ENCODE data around the gene TEX48.

TEX48 gene

DNA sequence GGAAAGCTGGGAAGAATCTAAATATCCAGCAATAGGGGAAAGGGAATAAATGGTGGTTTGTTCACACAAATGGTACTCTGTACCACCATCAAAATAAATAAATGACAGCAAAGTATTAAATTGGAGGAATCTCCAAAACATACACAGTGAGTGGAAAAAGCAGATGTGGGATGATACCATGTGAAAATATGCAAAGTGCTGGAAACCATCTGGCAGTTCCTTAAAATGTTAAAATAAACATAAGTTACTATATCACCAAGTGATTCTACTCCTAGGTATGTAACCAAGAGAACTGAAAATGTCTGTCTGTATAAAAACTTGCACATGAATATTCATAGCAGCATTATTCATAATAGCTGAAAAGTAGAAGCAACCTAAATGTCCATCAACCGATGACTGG is 41.9 kb upstream of the TEX48 start:
- no peaks in the 10 kb centered on the region for H3K36me3 ChIP-seq (ENCODE audit: low read depth)
- no peak overlapping the region for H3K27ac ChIP-seq (ENCODE audit: poor library complexity, severe bottlenecking)
- TF ChIP-seq, protein P1, sequence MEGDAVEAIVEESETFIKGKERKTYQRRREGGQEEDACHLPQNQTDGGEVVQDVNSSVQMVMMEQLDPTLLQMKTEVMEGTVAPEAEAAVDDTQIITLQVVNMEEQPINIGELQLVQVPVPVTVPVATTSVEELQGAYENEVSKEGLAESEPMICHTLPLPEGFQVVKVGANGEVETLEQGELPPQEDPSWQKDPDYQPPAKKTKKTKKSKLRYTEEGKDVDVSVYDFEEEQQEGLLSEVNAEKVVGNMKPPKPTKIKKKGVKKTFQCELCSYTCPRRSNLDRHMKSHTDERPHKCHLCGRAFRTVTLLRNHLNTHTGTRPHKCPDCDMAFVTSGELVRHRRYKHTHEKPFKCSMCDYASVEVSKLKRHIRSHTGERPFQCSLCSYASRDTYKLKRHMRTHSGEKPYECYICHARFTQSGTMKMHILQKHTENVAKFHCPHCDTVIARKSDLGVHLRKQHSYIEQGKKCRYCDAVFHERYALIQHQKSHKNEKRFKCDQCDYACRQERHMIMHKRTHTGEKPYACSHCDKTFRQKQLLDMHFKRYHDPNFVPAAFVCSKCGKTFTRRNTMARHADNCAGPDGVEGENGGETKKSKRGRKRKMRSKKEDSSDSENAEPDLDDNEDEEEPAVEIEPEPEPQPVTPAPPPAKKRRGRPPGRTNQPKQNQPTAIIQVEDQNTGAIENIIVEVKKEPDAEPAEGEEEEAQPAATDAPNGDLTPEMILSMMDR (IDR thresholded peaks at IDR 0.05; ENCODE audit: poor library complexity, severe bottlenecking): no peak
- H3K4me1 ChIP-seq (ENCODE audit: insufficient read depth, poor library complexity, severe bottlenecking): peaks cover 25% of the 10 kb centered on the region
- no peak overlapping the region for H3K4me3 ChIP-seq (ENCODE audit: severe bottlenecking)
- no peaks in the 10 kb centered on the region for H3K9me3 ChIP-seq (ENCODE audit: severe bottlenecking)
- ATAC-seq (ENCODE audit: low read depth) (no peak), DNase-seq (ENCODE audit: low spot score) (no peak)
- H3K27me3 ChIP-seq (ENCODE audit: insufficient read depth, poor library complexity, severe bottlenecking): no peaks in the 10 kb centered on the region

- DNase-seq (ENCODE audit: low spot score): no peak
- H3K9me3 ChIP-seq (ENCODE audit: severe bottlenecking): no peaks in the 10 kb centered on the region
- no peak overlapping the region for H3K4me3 ChIP-seq (ENCODE audit: severe bottlenecking)
- H3K36me3 ChIP-seq (ENCODE audit: low read depth): no peaks in the 10 kb centered on the region
- TF ChIP-seq, protein P1 (IDR thresholded peaks at IDR 0.05; ENCODE audit: poor library complexity, severe bottlenecking): no peak
- H3K27me3 ChIP-seq (ENCODE audit: insufficient read depth, poor library complexity, severe bottlenecking): no peaks in the 10 kb centered on the region
- no peak for ATAC-seq (ENCODE audit: low read depth)
- H3K4me1 ChIP-seq (ENCODE audit: insufficient read depth, poor library complexity, severe bottlenecking): peaks cover 32% of the 10 kb centered on the region
- no peak overlapping the region for H3K27ac ChIP-seq (ENCODE audit: poor library complexity, severe bottlenecking)
Observed at GRCh38 chr9:114722937-114723620, 41.1 kb upstream of the TEX48 start.

DNA sequence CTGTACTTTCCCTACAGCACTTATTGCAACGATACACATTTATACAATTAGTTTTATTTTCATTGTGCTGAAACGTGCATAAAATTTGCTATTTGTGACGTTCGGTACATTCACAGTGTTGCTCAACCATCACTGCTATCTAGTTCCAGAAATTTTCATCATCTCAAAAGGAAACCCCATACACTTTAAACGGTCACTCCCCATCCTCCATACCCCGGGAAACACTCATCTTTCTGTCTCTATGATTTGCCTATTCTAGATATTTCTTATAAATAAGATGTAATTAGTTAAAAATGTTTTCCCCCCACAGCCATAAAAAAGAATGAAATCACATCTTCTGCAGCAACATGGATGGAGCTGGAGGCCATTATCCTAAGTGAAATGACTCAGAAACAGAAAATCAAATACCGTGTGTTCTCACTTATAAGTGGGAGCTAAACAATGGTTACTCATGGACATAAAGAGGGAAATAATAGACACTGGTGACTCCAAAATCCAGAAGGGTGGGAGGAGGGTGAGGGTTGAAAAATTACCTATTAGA is 40.2 kb upstream of the TEX48 start:
- Histone ChIP-seq H3K27ac (ENCODE audit: poor library complexity, severe bottlenecking) (peak overlapping the region; percentile 20), H3K4me1 (ENCODE audit: insufficient read depth, poor library complexity, severe bottlenecking) (peaks cover 32% of the 10 kb centered on the region), H3K4me3 (ENCODE audit: severe bottlenecking) (no peak overlapping the region), H3K36me3 (ENCODE audit: low read depth) (no peaks in the 10 kb centered on the region), H3K27me3 (ENCODE audit: insufficient read depth, poor library complexity, severe bottlenecking) (no peaks in the 10 kb centered on the region), H3K9me3 (ENCODE audit: severe bottlenecking) (no peaks in the 10 kb centered on the region)
- TF ChIP-seq, protein P1 (IDR thresholded peaks at IDR 0.05; ENCODE audit: poor library complexity, severe bottlenecking): no peak
- ATAC-seq (ENCODE audit: low read depth): no peak
- no peak for DNase-seq (ENCODE audit: low spot score)

GRCh38 chr9:114721491-114722079 is 39.6 kb upstream of the TEX48 start:
- Histone ChIP-seq H3K27me3 (ENCODE audit: insufficient read depth, poor library complexity, severe bottlenecking) (no peaks in the 10 kb centered on the region), H3K9me3 (ENCODE audit: severe bottlenecking) (no peaks in the 10 kb centered on the region), H3K4me1 (ENCODE audit: insufficient read depth, poor library complexity, severe bottlenecking) (peaks cover 32% of the 10 kb centered on the region), H3K27ac (ENCODE audit: poor library complexity, severe bottlenecking) (peak overlapping the region; percentile 20), H3K4me3 (ENCODE audit: severe bottlenecking) (no peak overlapping the region), H3K36me3 (ENCODE audit: low read depth) (no peaks in the 10 kb centered on the region)
- DNase-seq (ENCODE audit: low spot score) (no peak), ATAC-seq (ENCODE audit: low read depth) (peak; percentile 44)
- TF ChIP-seq, protein P1 (IDR thresholded peaks at IDR 0.05; ENCODE audit: poor library complexity, severe bottlenecking): no peak
